H1 (cell line): ENCODE data around the gene C10orf95. TPM values are rescaled to one million over a fixed set of nuclear protein-coding genes. Genes with fewer than 3 reads are reported as not detected.

Experiments
- CTCF ChIA-PET: fragments of 300-600 bp; sonication (Branson Sonifier 250); formaldehyde crosslinking; loops from one replicate; lab custom pipeline; 2021; ENCODE audit not compliant: partially characterized antibody; lab: Charles Lee
- POLR2A ChIA-PET: fragments of 300-600 bp; sonication (Branson Sonifier 250); formaldehyde crosslinking; loops from one replicate; lab custom pipeline; 2021; ENCODE audit warnings: inconsistent platforms; ENCODE audit not compliant: partially characterized antibody; lab: Charles Lee
- DNase-seq, 2 experiments: peaks; one replicate each; pipeline versions ENCODE4 v3.0.0 to v3.0.0-alpha.2; 2010 to 2022; ENCODE audit warnings: low spot score in 2 of 2, low read depth in 1 of 2, mixed read lengths in 1 of 2
- FAIRE-seq: peaks from 2 replicates; lab custom pipeline; 2011; peaks lifted over from hg19 to GRCh38; lab: Jason Lieb, UNC
- H2AFZ ChIP-seq: 2 replicates; pipeline ENCODE4 v1.8.1; 2012; ENCODE audit warnings: low read length, inconsistent platforms
- H2AK5ac ChIP-seq: 2 replicates; pipeline ENCODE4 v1.6.1; 2013; ENCODE audit warnings: low read depth, low read length
- H2BK120ac ChIP-seq: replicated peaks from 2 replicates; pipeline ENCODE3; 2013; ENCODE audit warnings: low read depth, low read length, inconsistent platforms
- H2BK12ac ChIP-seq: 2 replicates; pipeline ENCODE4 v1.6.1; 2013; ENCODE audit warnings: low read depth, low read length
- H2BK15ac ChIP-seq: 2 replicates; pipeline ENCODE4 v1.6.1; 2013; ENCODE audit warnings: low read length
- H2BK20ac ChIP-seq: 2 replicates; pipeline ENCODE4 v1.6.1; 2013; ENCODE audit warnings: low read length
- H2BK5ac ChIP-seq: 2 replicates; pipeline ENCODE4 v1.6.1; 2013; ENCODE audit warnings: low read depth, low read length
- H3K14ac ChIP-seq: 2 replicates; pipeline ENCODE4 v1.6.1; 2013; ENCODE audit warnings: inconsistent platforms; ENCODE audit not compliant: insufficient read length
- H3K18ac ChIP-seq: 2 replicates; pipeline ENCODE4 v1.6.1; 2013; ENCODE audit warnings: low read length; ENCODE audit errors: extremely low read depth
- H3K23ac ChIP-seq: 2 replicates; pipeline ENCODE4 v1.6.1; 2013; ENCODE audit warnings: inconsistent platforms; ENCODE audit not compliant: insufficient read length
- H3K23me2 ChIP-seq: 2 replicates; pipeline ENCODE4 v1.6.1; 2013; ENCODE audit warnings: low read depth, low read length
- H3K27ac ChIP-seq: 2 replicates; pipeline ENCODE4 v1.6.1; 2011; ENCODE audit warnings: low read depth, low read length, inconsistent platforms
- H3K27me3 ChIP-seq, 4 experiments: replicated peaks in 1 of 4; 1 replicate in 1 of 4; 2 replicates in 3 of 4; pipeline versions ENCODE4 v1.6.1 to v1.8.1; 2011 to 2013; ENCODE audit warnings: low read length in 3 of 4, mild to moderate bottlenecking in 3 of 4, inconsistent platforms in 2 of 4, mixed read lengths in 2 of 4, moderate library complexity in 1 of 4; ENCODE audit not compliant: control insufficient read depth in 3 of 4, insufficient read depth in 3 of 4; ENCODE audit errors: extremely low read depth in 1 of 4
- H3K36me3 ChIP-seq, 4 experiments: 2 replicates each; pipeline versions ENCODE4 v1.6.1 to v1.8.1; 2011 to 2013; ENCODE audit warnings: mild to moderate bottlenecking in 4 of 4, low read length in 3 of 4, moderate library complexity in 2 of 4, control low read depth in 1 of 4, inconsistent platforms in 1 of 4; ENCODE audit not compliant: insufficient read depth in 4 of 4, control insufficient read depth in 2 of 4
- H3K4ac ChIP-seq: replicated peaks from 2 replicates; pipeline ENCODE3; 2013; ENCODE audit warnings: low read length, low read depth, mixed read lengths, inconsistent platforms; ENCODE audit not compliant: insufficient read length
- H3K4me1 ChIP-seq, 4 experiments: replicated peaks in 1 of 4; 1 replicate in 1 of 4; 2 replicates in 3 of 4; pipeline versions ENCODE4 v1.6.1 to v1.8.1; 2011 to 2013; ENCODE audit warnings: low read length in 3 of 4, inconsistent platforms in 2 of 4, mixed read lengths in 1 of 4; ENCODE audit not compliant: insufficient read depth in 4 of 4, control insufficient read depth in 3 of 4
- H3K4me2 ChIP-seq, 2 experiments: 2 replicates each; pipeline versions ENCODE4 v1.6.1 to v1.8.1; 2011 to 2013; ENCODE audit warnings: low read depth in 2 of 2, low read length in 2 of 2, control low read depth in 1 of 2, inconsistent platforms in 1 of 2, mild to moderate bottlenecking in 1 of 2; ENCODE audit not compliant: insufficient read depth in 1 of 2
- H3K4me3 ChIP-seq, 4 experiments: fragments of 200-600, 300-600 bp in 1 of 4; sonication (generic), shearing (Covaris generic), sonication (Bioruptor Twin) in 1 of 4; 2 replicates each; pipeline versions ENCODE4 v1.5.1 to v1.8.1; 2011 to 2016; ENCODE audit warnings: low read length in 4 of 4, low read depth in 3 of 4, control low read depth in 2 of 4, inconsistent platforms in 2 of 4, mild to moderate bottlenecking in 2 of 4, mixed read lengths in 1 of 4, moderate library complexity in 1 of 4; ENCODE audit not compliant: insufficient read depth in 2 of 4; ENCODE audit errors: extremely low read depth in 1 of 4
- H3K56ac ChIP-seq: replicated peaks from 2 replicates; pipeline ENCODE3; 2013; ENCODE audit warnings: low read depth, mild to moderate bottlenecking, mixed read lengths, low read length, inconsistent platforms; ENCODE audit not compliant: insufficient read length
- H3K79me1 ChIP-seq: 2 replicates; pipeline ENCODE4 v1.6.1; 2013; ENCODE audit warnings: low read depth, low read length, control low read depth
- H3K79me2 ChIP-seq, 2 experiments: 2 replicates each; pipeline versions ENCODE4 v1.6.1 to v1.8.1; 2012 to 2013; ENCODE audit warnings: low read length in 2 of 2, mild to moderate bottlenecking in 2 of 2, inconsistent platforms in 1 of 2; ENCODE audit not compliant: insufficient read depth in 2 of 2, control insufficient read depth in 1 of 2
- H3K9ac ChIP-seq, 4 experiments: replicated peaks in 1 of 4; 1 replicate in 1 of 4; 2 replicates in 3 of 4; pipeline versions ENCODE4 v1.6.1 to v1.8.1; 2011 to 2013; ENCODE audit warnings: low read depth in 3 of 4, low read length in 3 of 4, control low read depth in 2 of 4, mild to moderate bottlenecking in 2 of 4, moderate library complexity in 2 of 4, inconsistent platforms in 1 of 4; ENCODE audit errors: extremely low read depth in 1 of 4
- H3K9me3 ChIP-seq, 2 experiments: 2 replicates each; pipeline versions ENCODE4 v1.6.1 to v1.8.1; 2012 to 2013; ENCODE audit warnings: mild to moderate bottlenecking in 2 of 2, moderate library complexity in 2 of 2, control low read depth in 1 of 2, inconsistent platforms in 1 of 2, low read depth in 1 of 2, low read length in 1 of 2, mixed read lengths in 1 of 2; ENCODE audit not compliant: insufficient read depth in 2 of 2
- H4K20me1 ChIP-seq, 2 experiments: replicated peaks in 1 of 2; 2 replicates each; pipeline versions ENCODE3 to v1.8.1; 2011 to 2013; ENCODE audit warnings: inconsistent platforms in 2 of 2, low read length in 2 of 2, mild to moderate bottlenecking in 1 of 2; ENCODE audit not compliant: insufficient read depth in 2 of 2, control insufficient read depth in 1 of 2
- H4K5ac ChIP-seq: 2 replicates; pipeline ENCODE4 v1.6.1; 2013; ENCODE audit warnings: low read length, low read depth, mixed read lengths, inconsistent platforms; ENCODE audit not compliant: insufficient read length
- H4K8ac ChIP-seq: 2 replicates; pipeline ENCODE4 v1.8.0; 2013; ENCODE audit warnings: mild to moderate bottlenecking, moderate library complexity, low read length, inconsistent platforms; ENCODE audit not compliant: insufficient read depth; ENCODE audit errors: extremely low read depth
- H4K91ac ChIP-seq: replicated peaks from 2 replicates; pipeline ENCODE3; 2013; ENCODE audit warnings: low read length, mixed read lengths, inconsistent platforms; ENCODE audit not compliant: insufficient read length
- CHD1 ChIP-seq: IDR thresholded peaks from 2 replicates; pipeline ENCODE4 v1.6.1; 2012; ENCODE audit warnings: low read depth, low read length, improper control_type of control experiment
- CHD2 ChIP-seq: IDR thresholded peaks from 2 replicates; pipeline ENCODE4 v1.6.1; 2012; ENCODE audit warnings: low read length, improper control_type of control experiment
- CTBP2 ChIP-seq: IDR thresholded peaks from 2 replicates; pipeline ENCODE4 v1.7.0; 2011; ENCODE audit warnings: borderline replicate concordance, mild to moderate bottlenecking, moderate library complexity, mixed read lengths, low read length; ENCODE audit not compliant: insufficient read depth, insufficient read length
- EGR1 ChIP-seq: IDR thresholded peaks from 2 replicates; pipeline ENCODE4 v1.6.1; 2011; ENCODE audit warnings: low read depth, low read length, borderline replicate concordance
- GABPA ChIP-seq: IDR thresholded peaks from 2 replicates; pipeline ENCODE4 v1.6.1; 2011; ENCODE audit warnings: mild to moderate bottlenecking, low read length, moderate library complexity, borderline replicate concordance; ENCODE audit not compliant: insufficient read depth
- HDAC2 ChIP-seq, 2 experiments: fragments of 300-600 bp in 1 of 2; sonication (generic) in 1 of 2; IDR thresholded peaks; 2 replicates each; pipeline ENCODE4 v1.6.1; 2011 to 2012; ENCODE audit warnings: low read depth in 2 of 2, low read length in 2 of 2, mild to moderate bottlenecking in 2 of 2, moderate library complexity in 2 of 2, borderline replicate concordance in 1 of 2, inconsistent platforms in 1 of 2
- HDAC6 ChIP-seq: IDR thresholded peaks from one replicate; pipeline ENCODE4 v1.7.1; 2012; ENCODE audit warnings: low read depth, mild to moderate bottlenecking, inconsistent platforms, low read length, moderate library complexity
- JUN ChIP-seq: IDR thresholded peaks from 2 replicates; pipeline ENCODE4 v1.6.1; 2011; ENCODE audit warnings: low read depth, mild to moderate bottlenecking, improper control_type of control experiment, low read length
- KDM5A ChIP-seq: fragments of 200-600 bp; IDR thresholded peaks from 2 replicates; pipeline ENCODE4 v1.7.1; 2012; ENCODE audit warnings: mild to moderate bottlenecking, low read length, inconsistent platforms, mixed read lengths
- NANOG ChIP-seq: IDR thresholded peaks from 2 replicates; pipeline ENCODE4 v1.6.1; 2011; ENCODE audit warnings: low read length, low read depth, mild to moderate bottlenecking, inconsistent platforms; ENCODE audit not compliant: insufficient read depth, poor library complexity, severe bottlenecking
- RFX5 ChIP-seq: IDR thresholded peaks from 2 replicates; pipeline ENCODE4 v1.6.1; 2011; ENCODE audit warnings: low read depth, low read length, improper control_type of control experiment, borderline replicate concordance
- RNF2 ChIP-seq: fragments of 200-900, 300-1000 bp; sonication (generic); IDR thresholded peaks from 2 replicates; pipeline ENCODE4 v1.7.1; 2016; ENCODE audit warnings: borderline replicate concordance, low read depth, mild to moderate bottlenecking, antibody characterized with exemption, low read length; ENCODE audit not compliant: poor library complexity, severe bottlenecking; ENCODE audit errors: missing control alignments
- TAF7 ChIP-seq: optimal IDR thresholded peaks from 2 replicates; pipeline ENCODE3; 2011; ENCODE audit warnings: low read depth, mild to moderate bottlenecking, inconsistent platforms, low read length, moderate library complexity, borderline replicate concordance
- WGBS, 2 experiments: shearing (Covaris generic) in 1 of 2; methylation state at CpG; one replicate each; pipeline versions ENCODE4 v1.1.6 to v1.1.7; 2013 to 2015; ENCODE audit warnings: low lambda C conversion rate in 2 of 2, mixed read lengths in 2 of 2, inconsistent platforms in 1 of 2, low coverage in 1 of 2, missing lambda C conversion rate in 1 of 2; ENCODE audit not compliant: insufficient replicate concordance in 2 of 2, insufficient coverage in 1 of 2, insufficient read length in 1 of 2; ENCODE audit errors: extremely low coverage in 1 of 2, missing lambda C conversion rate in 1 of 2; 5-methylcytosine and 5-hydroxymethylcytosine counted together
- polyA plus RNA-seq, 7 experiments: library from polyadenylated mRNA; depleted of rRNA in 3 of 7; stranded (reverse) in 5 of 7; unstranded in 2 of 7; fragments of >200 nt in 5 of 7; fragments of 200-250 nt in 2 of 7; gene quantifications; 1 replicate in 5 of 7; 2 replicates in 1 of 7; 4 replicates in 1 of 7; pipeline versions ENCODE4 v1.2.1 to v1.2.3, GENCODE V29; 2011 to 2013; ENCODE audit warnings: missing spikeins in 2 of 7, mixed read lengths in 2 of 7
- total RNA-seq: library from RNA; stranded (reverse); fragmentation: NEBNext Ultra II Directional; extraction: Animal tissue kit (Norgen Biotek cat#: 25700); gene quantifications from 2 replicates; pipeline ENCODE4 v1.2.1, GENCODE V29; 2021

C10orf95 gene
- total and polyA plus RNA-seq, 2 of the 8 experiments (the other 6 are each of a cell fraction or from before 2014, with no cell fraction given) = 0.34 to 0.48 TPM

DNA sequence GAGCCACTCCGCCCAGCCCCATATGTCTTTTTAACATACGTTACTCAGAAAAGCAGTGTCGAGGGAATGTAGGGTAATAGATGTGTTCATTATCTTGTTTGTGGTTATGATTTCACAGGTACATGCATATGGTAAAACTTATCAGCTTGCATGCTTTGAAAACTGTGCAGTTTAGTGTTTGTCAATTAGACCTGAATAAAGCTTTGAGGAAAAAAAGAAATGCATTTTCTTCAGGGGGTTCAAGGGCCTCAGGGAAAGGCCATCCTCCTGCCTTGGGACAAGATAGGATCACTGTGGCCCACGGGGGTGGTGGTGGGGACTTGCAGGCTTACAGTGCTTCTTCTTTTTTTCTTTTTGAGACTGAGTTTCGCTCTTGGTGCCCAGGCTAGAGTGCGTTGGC lies 16.0 kb upstream of the C10orf95 start:
- H3K23me2 ChIP-seq = peaks cover 2% of the 10 kb centered on the region; the same call in 1 of the 2 replicates
- no peak overlapping the region for H4K91ac ChIP-seq
- H3K4ac ChIP-seq = no peak overlapping the region
- DNase-seq (no peak), FAIRE-seq (no peak)
- peaks cover 0 to 2% of the 10 kb centered on the region in 2 experiments for H4K20me1 ChIP-seq
- CTCF ChIA-PET = interaction anchor here (0.7 to 2.2 kb wide), 6 partner anchors 9 to 339 kb away, joined by 3 to 6 read pairs (median 4); partner anchors contain the start of gene C10orf95
- POLR2A ChIA-PET = interaction anchor here (0.6 to 2.4 kb wide), 2 partner anchors 11 to 302 kb away, joined by 4 to 6 read pairs; no protein-coding TSS in a partner anchor
- no peak overlapping the region for H4K5ac ChIP-seq
- 89% methylated on average over 6 of the region's 6 CpGs; no CpG with 5 or more reads in 1 of the 2 experiments for WGBS, 2 experiments
- no peak overlapping the region for H3K4me3 ChIP-seq
- H3K9me3 ChIP-seq = no peaks in the 10 kb centered on the region
- H2BK12ac ChIP-seq = no peak overlapping the region
- H4K8ac ChIP-seq = no peak overlapping the region
- no peak overlapping the region for H2BK20ac ChIP-seq
- no peak overlapping the region for H2AFZ ChIP-seq
- no peak overlapping the region for H2BK120ac ChIP-seq
- no peak overlapping the region for H2AK5ac ChIP-seq
- H3K9ac ChIP-seq = no peak overlapping the region
- no peak overlapping the region for H3K23ac ChIP-seq
- no peak overlapping the region for H3K18ac ChIP-seq
- H3K36me3 ChIP-seq = peaks cover 0 to 6% (median 2%) of the 10 kb centered on the region in 4 experiments; a peak in 3 of 8 replicates
- TF ChIP-seq RNF2 (no peak), KDM5A (no peak), HDAC2 (IDR thresholded peaks at IDR 0.05; ENCODE audit: borderline replicate concordance in 1 of 2, low read depth in 2 of 2, low read length in 2 of 2) (no peak), CHD2 (no peak), HDAC6 (no peak), CTBP2 (no peak), CHD1 (no peak), GABPA (no peak), RFX5 (no peak), JUN (no peak), EGR1 (no peak), NANOG (no peak), TAF7 (no peak)
- no peak overlapping the region for H3K4me2 ChIP-seq
- H3K4me1 ChIP-seq = peaks cover 2 to 13% (median 7%) of the 10 kb centered on the region in 4 experiments
- H3K27ac ChIP-seq = no peak overlapping the region
- H3K79me1 ChIP-seq = no peaks in the 10 kb centered on the region; the same call in 1 of the 2 replicates
- H3K56ac ChIP-seq = no peak overlapping the region
- H3K79me2 ChIP-seq = no peaks in the 10 kb centered on the region
- H3K27me3 ChIP-seq = no peaks in the 10 kb centered on the region
- H2BK15ac ChIP-seq = no peak overlapping the region
- H3K14ac ChIP-seq = no peak overlapping the region
- no peak overlapping the region for H2BK5ac ChIP-seq
